Loucy (cell line): ENCODE measurements around the gene MRPS10.
A peak's percentile ranks its signal among the peaks of the same experiment; 100 is the strongest.

ENCODE experiments used
- CTCF ChIP-seq: fragments of 200-600 bp; sonication (generic); conservative IDR thresholded peaks from 2 replicates; pipeline ENCODE4 v1.5.1; 2014; ENCODE audit warnings: mild to moderate bottlenecking, antibody characterized with exemption, low read length
- EZH2phosphoT487 ChIP-seq: fragments of 200-600 bp; IDR thresholded peaks from 2 replicates; pipeline ENCODE4 v1.6.1; 2018; ENCODE audit warnings: antibody characterized with exemption, mild to moderate bottlenecking, moderate library complexity, borderline replicate concordance

- peak; percentile 74 for TF ChIP-seq CTCF
- no peak for TF ChIP-seq EZH2phosphoT487
These were observed 43.3 kb upstream of the MRPS10 start for GRCh38 chr6:42260972-42261371.
